Brain microvascular endothelial cell (primary cell): ENCODE data around the gene GNAZ.
A peak's percentile ranks its signal among the peaks of the same experiment; 100 is the strongest.

Experiments
- DNase-seq: peaks from one replicate; pipeline ENCODE4 v3.0.0-alpha.2; 2020
- H3K27ac ChIP-seq: fragments of 250-450 bp; sonication (Bioruptor Pico); 2 replicates; pipeline ENCODE4 v1.5.1; 2020; ENCODE audit warnings: mild to moderate bottlenecking, moderate library complexity
- H3K27me3 ChIP-seq: fragments of 250-450 bp; sonication (Bioruptor Pico); replicated peaks from 2 replicates; pipeline ENCODE4 v1.5.1; 2020; ENCODE audit warnings: mild to moderate bottlenecking
- H3K36me3 ChIP-seq: fragments of 250-450 bp; sonication (Bioruptor Pico); replicated peaks from 2 replicates; pipeline ENCODE4 v1.5.1; 2020; ENCODE audit warnings: mild to moderate bottlenecking
- H3K4me3 ChIP-seq: 2 replicates; pipeline ENCODE4 v1.5.1; 2011; ENCODE audit warnings: low read depth, mild to moderate bottlenecking, control low read depth, low read length, moderate library complexity
- CTCF ChIP-seq: IDR thresholded peaks from 2 replicates; pipeline ENCODE4 v1.5.1; 2011; ENCODE audit warnings: low read depth, mild to moderate bottlenecking, moderate library complexity, low read length, control low read depth, inconsistent platforms; ENCODE audit errors: missing control alignments
- in situ Hi-C: cut with HindIII; loops from 2 replicates; pipeline ENCODE4 v1.10.0; 2017; ENCODE audit warnings: low sequenced_read_pairs, low pct_ligation_motif_present

GNAZ gene

GRCh38 chr22:23144932-23145877 is 74.9 kb downstream of the GNAZ start, which contains the start of gene RAB36:
RAB36 (plus strand) TSS chr22:23145477; CDS start chr22:23146617, 1,140 bp downstream.
- TF ChIP-seq CTCF, result no peak
- in situ Hi-C loops, result no loop called here
- peak; percentile 100 for DNase-seq
- Histone ChIP-seq H3K4me3 (peak within 1 kb of the TSS; percentile 64), H3K36me3 (peaks cover 3% of the 10 kb centered on the region), H3K27ac (peak within 1 kb of the TSS; percentile 53), H3K27me3 (peaks cover 3% of the 10 kb centered on the region)

- peaks cover 5% of the 10 kb centered on the region for H3K36me3 ChIP-seq
- no peak for DNase-seq
- no peak for TF ChIP-seq CTCF
- in situ Hi-C loops, result no loop called here
- H3K4me3 ChIP-seq, result peak overlapping the region; percentile 64
- H3K27me3 ChIP-seq, result peaks cover 3% of the 10 kb centered on the region
- peak overlapping the region; percentile 53 for H3K27ac ChIP-seq
Observed at GRCh38 chr22:23145878-23146470, 75.7 kb downstream of the GNAZ start.

- Histone ChIP-seq H3K27me3 (peaks cover 3% of the 10 kb centered on the region), H3K27ac (no peak overlapping the region), H3K4me3 (no peak overlapping the region), H3K36me3 (peaks cover 9% of the 10 kb centered on the region)
- DNase-seq, result no peak
- TF ChIP-seq CTCF, result no peak
- in situ Hi-C loops, result no loop called here
Observed at GRCh38 chr22:23146478-23147205, 76.3 kb downstream of the GNAZ start.

GRCh38 chr22:23147617-23148387 is 77.5 kb downstream of the GNAZ start:
- TF ChIP-seq CTCF, result no peak
- no peak overlapping the region for H3K4me3 ChIP-seq
- H3K36me3 ChIP-seq, result peaks cover 9% of the 10 kb centered on the region
- DNase-seq, result peak; percentile 39
- in situ Hi-C loops, result no loop called here
- H3K27me3 ChIP-seq, result peaks cover 3% of the 10 kb centered on the region
- no peak overlapping the region for H3K27ac ChIP-seq

- Histone ChIP-seq H3K27me3 (no peaks in the 10 kb centered on the region), H3K4me3 (no peak overlapping the region), H3K27ac (no peak overlapping the region), H3K36me3 (peaks cover 11% of the 10 kb centered on the region)
- no peak for DNase-seq
- in situ Hi-C loops, result no loop called here
- TF ChIP-seq CTCF, result no peak
Observed at GRCh38 chr22:23149743-23150238, 79.5 kb downstream of the GNAZ start.
